DMS53 treated with DMSO at 0.1 percent for 48 hours (cell line): ENCODE data around the gene KAT2B.
"Not testable (repeated sequence)": the region's sequence is repeated elsewhere in the genome, so short reads cannot be mapped to it uniquely, and the experiment has no call there.

Source experiments
- DNase-seq: peaks from one replicate; lab custom pipeline; 2025; ENCODE audit not compliant: unreplicated experiment; lab: John Stamatoyannopoulos, UW

KAT2B gene

GRCh38 chr3:20039765-20040547 is at the start of gene KAT2B:
Gene KAT2B (plus strand): TSS chr3:20040446. CDS start chr3:20040478, 32 bp downstream.
- no peak for DNase-seq

GRCh38 chr3:19994796-19995195 is 45.5 kb upstream of the KAT2B start:
- DNase-seq: no peak

- no peak for DNase-seq
These were observed 42.7 kb upstream of the KAT2B start for GRCh38 chr3:19997502-19997901.

GRCh38 chr3:20001932-20002331 is 38.3 kb upstream of the KAT2B start:
- no peak for DNase-seq

- DNase-seq: no peak
These were observed 32.3 kb upstream of the KAT2B start for GRCh38 chr3:20007960-20008359.

GRCh38 chr3:20008646-20009045 is 31.6 kb upstream of the KAT2B start:
- no peak for DNase-seq

- DNase-seq: no peak
These were observed 28.1 kb upstream of the KAT2B start, which contains the start of gene PP2D1 for GRCh38 chr3:20012164-20012563. Gene PP2D1 (minus strand): TSS chr3:20012264. CDS start chr3:20012072, 192 bp downstream.

GRCh38 chr3:20013396-20013795 is 26.9 kb upstream of the KAT2B start:
- DNase-seq: no peak

- no peak for DNase-seq
These were observed 24.7 kb upstream of the KAT2B start for GRCh38 chr3:20015525-20015924.

- DNase-seq: not testable (repeated sequence)
These were observed 24.2 kb upstream of the KAT2B start for GRCh38 chr3:20016076-20016475.

- DNase-seq: no peak
These were observed 17.2 kb upstream of the KAT2B start for GRCh38 chr3:20022954-20023622.

- no peak for DNase-seq
These were observed 16.4 kb upstream of the KAT2B start for GRCh38 chr3:20023623-20024405.

GRCh38 chr3:20027136-20027535 is 13.1 kb upstream of the KAT2B start:
- DNase-seq: no peak

- no peak for DNase-seq
These were observed 11.3 kb upstream of the KAT2B start for GRCh38 chr3:20028905-20029331.

GRCh38 chr3:20031939-20032338 is 8.3 kb upstream of the KAT2B start:
- not testable (repeated sequence) for DNase-seq

GRCh38 chr3:20035019-20035418 is 5.2 kb upstream of the KAT2B start:
- no peak for DNase-seq

- no peak for DNase-seq
These were observed 2.8 kb upstream of the KAT2B start for GRCh38 chr3:20037255-20037996.

- DNase-seq: no peak
These were observed 1.4 kb upstream of the KAT2B start for GRCh38 chr3:20038699-20039465.

- DNase-seq: no peak
These were observed 831 bp upstream of the KAT2B start for GRCh38 chr3:20039466-20039764.

- DNase-seq: no peak
These were observed 426 bp downstream of the KAT2B start for GRCh38 chr3:20040548-20041196.
